Heart left ventricle (tissue), 13 donors: ENCODE data around the gene FBXW2.

Source experiments
- CTCF ChIP-seq, 12 donors: fragments of 200-600 bp; sonication (generic) in 4 of 12; IDR thresholded peaks; one replicate each; pipeline versions ENCODE4 v1.5.0 to v1.8.0; 2018 to 2022; ENCODE audit warnings: antibody characterized with exemption in 12 of 12, mild to moderate bottlenecking in 5 of 12
- POLR2A ChIP-seq, 2 donors: fragments of 450-650 bp; IDR thresholded peaks; one replicate each; pipeline ENCODE4 v1.6.1; 2017; ENCODE audit warnings: antibody characterized with exemption in 2 of 2, mild to moderate bottlenecking in 2 of 2, moderate library complexity in 2 of 2
- donor health status: ischemic (EF 13 %, LVEDD 7.1; RV severe dilation, severe dysfunction).
- donor health status: DM: no; HTN: yes; CAD: no.
- donor health status: DM: no; HTN: no; CAD: no.
- donor health status: ischemic (EF 25% LVEDD 6.9; RV normal size, moderate dysfunction).
- donor health status: ischemic (EF 25% LVEDD 5.7; RV mildly dilated, moderate dysfunction).
- donor health status: ischemic (EF 35%, LVEDD 5.7; RV mildly dilated, moderate dysfunction).
- donor health status: nonischemic (EF 11% LVEDD 7.7; RV severe dilation, severe dysfunction).
- donor health status: DM: yes; HTN: yes; CAD: no.
- donor health status: PGD.
- donor health status: ischemic (EF 29% LVEDD 5.4; RV normal size, mild dysfunction).
- donor health status: nonischemic (EF 23%, LVEDD 6.1; RV moderate dilation, normal function).

- TF ChIP-seq CTCF (IDR thresholded peaks at IDR 0.05) (no peak), POLR2A (IDR thresholded peaks at IDR 0.05) (no peak)
Observed at GRCh38 chr9:120808931-120809330, 15.7 kb upstream of the FBXW2 start.
